Keratinocyte (primary cell): ENCODE measurements around the gene MYBPC3.

Experiments
- CTCF ChIP-seq, 3 experiments: IDR thresholded peaks in 1 of 3; conservative IDR thresholded peaks in 1 of 3; optimal IDR thresholded peaks in 1 of 3; 2 replicates in 2 of 3; 3 replicates in 1 of 3; pipeline versions ENCODE3 to v1.5.1; 2011; ENCODE audit warnings: low read length in 3 of 3, mild to moderate bottlenecking in 3 of 3, moderate library complexity in 2 of 3, control low read depth in 1 of 3, inconsistent platforms in 1 of 3; ENCODE audit not compliant: insufficient read depth in 2 of 3; ENCODE audit errors: extremely low read depth in 1 of 3
- EZH2 ChIP-seq: IDR thresholded peaks from one replicate; pipeline ENCODE4 v1.6.1; 2012; ENCODE audit warnings: inconsistent platforms, mild to moderate bottlenecking, low read length, moderate library complexity

- TF ChIP-seq CTCF (optimal IDR thresholded peaks at IDR 0.05 in 1 of 3, IDR thresholded peaks at IDR 0.05 in 1 of 3, conservative IDR thresholded peaks at IDR 0.05 in 1 of 3; ENCODE audit: extremely low read depth in 1 of 3, insufficient read depth in 2 of 3, low read length in 3 of 3) (no peak), EZH2 (no peak)
Observed at GRCh38 chr11:47327949-47328348, 24.6 kb downstream of the MYBPC3 start.
